Right lobe of liver (tissue), 6 donors: ENCODE results near the gene TBC1D2B. TPM values are rescaled to one million over a fixed set of nuclear protein-coding genes. Genes with fewer than 3 reads are reported as not detected.

Experiments used
- ATAC-seq, 4 donors: fragments of 200-7000 bp; cut with Tn5 transposase; one replicate each; pipeline ENCODE4 v1.9.1; 2020; ENCODE audit warnings: mild to moderate bottlenecking in 4 of 4, moderate library complexity in 4 of 4
- DNase-seq, 3 donors: peaks; one replicate each; pipeline ENCODE4 v3.0.0-alpha.2; 2020
- H3K27ac ChIP-seq, 3 donors: fragments of 200-600 bp; one replicate each; pipeline ENCODE4 v1.8.0; 2022
- H3K27me3 ChIP-seq, 2 donors: fragments of 200-600 bp; one replicate each; pipeline ENCODE4 v1.8.0; 2022
- H3K36me3 ChIP-seq, 4 donors: fragments of 200-600 bp; sonication (generic) in 1 of 4; one replicate each; pipeline versions ENCODE4 v1.5.1 to v1.8.0; 2017 to 2022; ENCODE audit warnings: control low read depth in 1 of 4
- H3K4me1 ChIP-seq, 4 donors: fragments of 200-600 bp; sonication (generic) in 1 of 4; one replicate each; pipeline versions ENCODE4 v1.5.1 to v1.8.0; 2017 to 2022; ENCODE audit warnings: control low read depth in 1 of 4
- H3K4me3 ChIP-seq, 3 donors: fragments of 200-600 bp; one replicate each; pipeline ENCODE4 v1.8.0; 2022
- H3K9me3 ChIP-seq, 4 donors: fragments of 200-600 bp; sonication (generic) in 1 of 4; one replicate each; pipeline versions ENCODE4 v1.5.1 to v1.8.0; 2017 to 2022; ENCODE audit warnings: control low read depth in 1 of 4
- CTCF ChIP-seq, 4 donors: fragments of 200-600 bp in 3 of 4; fragments of 450-650 bp in 1 of 4; IDR thresholded peaks; one replicate each; pipeline versions ENCODE4 v1.5.1 to v1.8.0; 2016 to 2022; ENCODE audit warnings: antibody characterized with exemption in 4 of 4, mild to moderate bottlenecking in 2 of 4
- POLR2A ChIP-seq: fragments of 450-650 bp; IDR thresholded peaks from one replicate; pipeline ENCODE4 v1.6.1; 2017; ENCODE audit warnings: antibody characterized with exemption, mild to moderate bottlenecking
- WGBS: methylation state at CpG from one replicate; pipeline ENCODE4 v1.1.6; 2018; ENCODE audit warnings: low coverage, low lambda C conversion rate; ENCODE audit not compliant: insufficient coverage; ENCODE audit errors: missing lambda C conversion rate; 5-methylcytosine and 5-hydroxymethylcytosine counted together
- intact Hi-C, 2 donors: fragments of 100-400 bp; cut with DNase I; formaldehyde crosslinking; loops; one replicate each; pipeline versions ENCODE4 v1.11.2 to v1.14.1; 2022
- total RNA-seq, 6 experiments: library from RNA; depleted of rRNA in 2 of 6; stranded (reverse); fragments of >200 nt in 2 of 6; fragmentation: NEBNext Ultra II Directional in 3 of 6; extraction: Animal tissue kit (Norgen Biotek cat#: 25700) in 3 of 6; gene quantifications; one replicate each; pipeline versions ENCODE4 v1.1.0 to v1.2.4, GENCODE V29; 2016 to 2023
- donor health status: DM: no; HTN: yes; CAD: no.
- donor health status: DM: no; HTN: no; CAD: no.
- donor health status: DM: no; HTN: no; CAD: no.
- donor health status: DM: no; HTN: yes; CAD: no.
- donor health status: DM: no; HTN: yes; CAD: no.

Gene TBC1D2B
- total RNA-seq, 6 experiments from 2014 or later: 23.7 to 81.4 (median 29.6) TPM

- Histone ChIP-seq H3K4me3 (no peak overlapping the region), H3K27ac (peak overlapping the region in 2 of 3 donors; percentile 59 to 73), H3K9me3 (no peaks in the 10 kb centered on the region), H3K27me3 (no peaks in the 10 kb centered on the region), H3K4me1 (peaks cover 0 to 47% (median 24%) of the 10 kb centered on the region in 4 donors), H3K36me3 (peaks cover 0 to 49% (median 25%) of the 10 kb centered on the region in 4 donors)
- ATAC-seq (no peak), DNase-seq (no peak)
- WGBS: 68% methylated on average over 3 of the region's 4 CpGs
- TF ChIP-seq CTCF (IDR thresholded peaks at IDR 0.05) (no peak), POLR2A (no peak)
- intact Hi-C loops: loop anchor here in 1 of 2 donors (10.0 kb wide), 1 partner anchor 63 kb away; no protein-coding TSS in a partner anchor
Observed at GRCh38 chr15:78001656-78002055, 75.9 kb downstream of the TBC1D2B start.

DNA sequence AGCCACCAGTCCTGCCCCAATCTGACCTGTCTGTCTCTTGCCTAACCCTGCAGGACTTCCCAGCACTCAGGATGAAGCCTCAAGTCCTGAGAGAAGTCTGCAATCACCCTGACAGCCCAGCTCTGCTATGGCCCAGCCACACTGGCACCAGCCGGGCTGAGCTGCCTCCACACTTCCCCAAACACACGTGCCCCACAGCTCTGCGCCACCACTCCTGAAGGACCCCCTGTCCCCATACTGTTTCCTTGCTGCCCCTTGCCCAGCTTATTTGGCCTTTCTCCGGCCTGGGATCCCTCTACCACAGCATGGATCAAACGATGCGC lies 76.6 kb downstream of the TBC1D2B start:
- Histone ChIP-seq H3K4me1 (peaks cover 0 to 39% (median 20%) of the 10 kb centered on the region in 4 donors), H3K36me3 (peaks cover 0 to 52% (median 26%) of the 10 kb centered on the region in 4 donors), H3K27ac (peak overlapping the region in 2 of 3 donors; percentile 56 to 59), H3K9me3 (no peaks in the 10 kb centered on the region), H3K27me3 (no peaks in the 10 kb centered on the region), H3K4me3 (no peak overlapping the region)
- DNase-seq: no peak
- intact Hi-C loops: loop anchor here in 1 of 2 donors (10.0 kb wide), 1 partner anchor 64 kb away; no protein-coding TSS in a partner anchor
- 80% methylated on average over 1 of the region's 6 CpGs for WGBS
- ATAC-seq: peak; percentile 3 to 11 (median 5)
- TF ChIP-seq CTCF (IDR thresholded peaks at IDR 0.05): no peak
- no peak for TF ChIP-seq POLR2A

GRCh38 chr15:78000091-78000926 lies 77.2 kb downstream of the TBC1D2B start:
- 10% methylated on average over 2 of the region's 24 CpGs for WGBS
- DNase-seq: peak; percentile 93 to 97 (median 96)
- Histone ChIP-seq H3K27me3 (no peaks in the 10 kb centered on the region), H3K27ac (peak overlapping the region in 2 of 3 donors; percentile 56 to 59), H3K4me3 (no peak overlapping the region), H3K36me3 (peaks cover 0 to 52% (median 26%) of the 10 kb centered on the region in 4 donors), H3K4me1 (peaks cover 0 to 33% (median 20%) of the 10 kb centered on the region in 4 donors), H3K9me3 (no peaks in the 10 kb centered on the region)
- peak; percentile 66 to 95 (median 86) for TF ChIP-seq CTCF (IDR thresholded peaks at IDR 0.05)
- TF ChIP-seq POLR2A: peak; percentile 76
- intact Hi-C loops: loop anchor here in 1 of 2 donors (10.0 kb wide), 1 partner anchor 64 kb away; no protein-coding TSS in a partner anchor
- peak; percentile 82 to 91 (median 88) for ATAC-seq

DNA sequence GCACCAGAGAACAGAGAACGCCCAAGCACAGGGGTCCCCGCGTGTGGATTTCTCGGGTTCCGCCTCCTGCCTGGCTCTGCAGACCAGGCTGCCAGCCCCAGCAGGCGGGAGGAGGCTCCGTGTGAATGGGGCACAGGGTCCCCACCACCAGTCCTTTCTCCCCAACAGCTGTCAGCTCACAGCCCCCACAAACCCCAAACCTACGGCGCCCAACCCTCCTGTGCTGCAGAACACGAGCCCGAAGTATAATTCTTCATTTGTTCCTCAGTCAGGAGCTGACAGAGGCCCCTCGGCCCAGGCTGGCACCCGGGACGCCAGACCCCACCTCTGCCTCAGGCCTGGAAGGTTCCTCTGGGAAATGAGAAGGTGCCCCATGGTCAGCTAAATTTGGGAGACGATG lies 78.0 kb downstream of the TBC1D2B start:
- DNase-seq: no peak
- WGBS: no CpG with 5 or more reads among the region's 15 CpGs
- Histone ChIP-seq H3K27ac (no peak overlapping the region), H3K4me3 (no peak overlapping the region), H3K36me3 (peaks cover 0 to 52% (median 26%) of the 10 kb centered on the region in 4 donors), H3K9me3 (no peaks in the 10 kb centered on the region), H3K27me3 (no peaks in the 10 kb centered on the region), H3K4me1 (peaks cover 0 to 26% (median 16%) of the 10 kb centered on the region in 4 donors)
- intact Hi-C loops: loop anchor here in 1 of 2 donors (10.0 kb wide), 1 partner anchor 105 kb away; no protein-coding TSS in a partner anchor
- no peak for ATAC-seq
- TF ChIP-seq CTCF (IDR thresholded peaks at IDR 0.05) (no peak), POLR2A (no peak)
